Keratinocyte (primary cell): Measurements from ENCODE around the gene ABCD1. TPM values are rescaled to one million over a fixed set of nuclear protein-coding genes. Genes with fewer than 3 reads are reported as not detected.

Source experiments
- DNase-seq: peaks from one replicate; pipeline ENCODE4 v3.0.0-alpha.2; 2011; ENCODE audit warnings: low read depth, missing footprints, low spot score
- FAIRE-seq: peaks from 2 replicates; lab custom pipeline; 2011; peaks lifted over from hg19 to GRCh38; lab: Jason Lieb, UNC
- H2AFZ ChIP-seq: 2 replicates; pipeline ENCODE4 v1.6.0; 2012; ENCODE audit warnings: low read length, control low read depth, inconsistent platforms; ENCODE audit not compliant: control insufficient read depth
- H3K27ac ChIP-seq: 2 replicates; pipeline ENCODE4 v1.5.1; 2011; ENCODE audit warnings: low read length; ENCODE audit not compliant: control insufficient read depth, insufficient read depth
- H3K27me3 ChIP-seq: 3 replicates; pipeline ENCODE4 v1.6.0; 2011; ENCODE audit warnings: low read length; ENCODE audit not compliant: control insufficient read depth, insufficient read depth; ENCODE audit errors: extremely low read depth
- H3K36me3 ChIP-seq, 2 experiments: 2 replicates in 1 of 2; 3 replicates in 1 of 2; pipeline ENCODE4 v1.5.1; 2011; ENCODE audit warnings: low read length in 2 of 2, mild to moderate bottlenecking in 1 of 2; ENCODE audit not compliant: control insufficient read depth in 2 of 2, insufficient read depth in 2 of 2; ENCODE audit errors: extremely low read depth in 1 of 2
- H3K4me1 ChIP-seq: 3 replicates; pipeline ENCODE4 v1.5.1; 2011; ENCODE audit warnings: low read length; ENCODE audit not compliant: control insufficient read depth, insufficient read depth; ENCODE audit errors: extremely low read depth
- H3K4me2 ChIP-seq: 3 replicates; pipeline ENCODE4 v1.6.0; 2011; ENCODE audit warnings: low read depth, low read length; ENCODE audit not compliant: control insufficient read depth, insufficient read depth; ENCODE audit errors: extremely low read depth
- H3K4me3 ChIP-seq, 3 experiments: fragments of 200-600 bp in 1 of 3; sonication (generic) in 1 of 3; 2 replicates in 2 of 3; 3 replicates in 1 of 3; pipeline ENCODE4 v1.5.1; 2011 to 2016; ENCODE audit warnings: low read length in 3 of 3, mild to moderate bottlenecking in 3 of 3, control low read depth in 2 of 3, inconsistent platforms in 1 of 3, low read depth in 1 of 3, mixed read lengths in 1 of 3, mixed run types in 1 of 3, moderate library complexity in 1 of 3; ENCODE audit not compliant: control insufficient read depth in 2 of 3, insufficient read depth in 2 of 3; ENCODE audit errors: extremely low read depth in 1 of 3
- H3K79me2 ChIP-seq: 2 replicates; pipeline ENCODE4 v1.6.0; 2012; ENCODE audit warnings: low read length; ENCODE audit not compliant: control insufficient read depth, insufficient read depth
- H3K9ac ChIP-seq: 3 replicates; pipeline ENCODE4 v1.6.0; 2011; ENCODE audit warnings: low read length; ENCODE audit not compliant: control insufficient read depth, insufficient read depth; ENCODE audit errors: extremely low read depth
- H3K9me1 ChIP-seq: 3 replicates; pipeline ENCODE4 v1.6.0; 2011; ENCODE audit warnings: low read length; ENCODE audit not compliant: control insufficient read depth, insufficient read depth; ENCODE audit errors: extremely low read depth
- H3K9me3 ChIP-seq: 2 replicates; pipeline ENCODE4 v1.5.1; 2012; ENCODE audit warnings: low read depth, low read length; ENCODE audit not compliant: control insufficient read depth
- H4K20me1 ChIP-seq: 3 replicates; pipeline ENCODE4 v1.6.0; 2011; ENCODE audit warnings: low read length; ENCODE audit not compliant: control insufficient read depth, insufficient read depth; ENCODE audit errors: extremely low read depth
- EZH2 ChIP-seq: IDR thresholded peaks from one replicate; pipeline ENCODE4 v1.6.1; 2012; ENCODE audit warnings: inconsistent platforms, mild to moderate bottlenecking, low read length, moderate library complexity
- dilution Hi-C: fragments of 300-500 bp; cut with MboI; formaldehyde crosslinking; loops from one replicate; pipeline ENCODE4 v1.7.0; 2020; ENCODE audit warnings: low sequenced_read_pairs; ENCODE audit not compliant: extremely low pct_ligation_motif_present
- polyA plus RNA-seq, 5 experiments: library from polyadenylated mRNA; depleted of rRNA in 3 of 5; stranded (reverse) in 3 of 5; stranded (forward) in 1 of 5; unstranded in 1 of 5; fragments of >200 nt; gene quantifications; 1 replicate in 1 of 5; 2 replicates in 3 of 5; 3 replicates in 1 of 5; pipeline versions ENCODE4 v1.2.1 to v1.2.3, GENCODE V29; 2011 to 2012; ENCODE audit warnings: missing spikeins in 2 of 5, low read depth in 1 of 5, low replicate concordance in 1 of 5
- TF ChIP-seq, protein P1 (sequence below), 3 experiments: IDR thresholded peaks in 1 of 3; conservative IDR thresholded peaks in 1 of 3; optimal IDR thresholded peaks in 1 of 3; 2 replicates in 2 of 3; 3 replicates in 1 of 3; pipeline versions ENCODE3 to v1.5.1; 2011; ENCODE audit warnings: low read length in 3 of 3, mild to moderate bottlenecking in 3 of 3, moderate library complexity in 2 of 3, control low read depth in 1 of 3, inconsistent platforms in 1 of 3; ENCODE audit not compliant: insufficient read depth in 2 of 3; ENCODE audit errors: extremely low read depth in 1 of 3

The ABCD1 gene
- polyA plus RNA-seq, 1 donor (not counting 4 experiments of a cell fraction or from before 2014, with no cell fraction given) = 0.81 TPM

DNA sequence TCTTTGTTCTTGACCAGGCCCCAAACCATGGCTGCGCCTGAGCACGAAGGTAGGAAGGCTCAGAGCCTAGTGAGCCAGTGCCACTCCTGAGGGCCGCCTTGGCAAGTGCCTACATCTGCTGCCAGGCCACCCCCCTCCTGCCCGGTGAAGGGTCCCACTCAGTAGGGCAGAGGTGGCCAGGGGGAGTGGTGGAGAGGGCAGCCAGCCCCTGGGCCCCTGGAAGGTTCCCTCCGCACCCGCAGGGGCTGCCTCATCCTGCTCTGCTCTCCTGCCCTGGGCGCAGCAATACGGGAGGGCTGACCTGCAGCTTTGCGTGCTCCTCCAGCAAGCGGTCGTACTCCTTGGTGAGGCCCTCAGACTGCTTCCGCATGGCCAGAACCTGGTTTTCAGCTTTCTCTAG, 22.9 kb upstream of the ABCD1 start:
- Histone ChIP-seq H3K9me1 (no peaks in the 10 kb centered on the region), H3K36me3 (peaks cover 0 to 9% of the 10 kb centered on the region in 2 experiments), H3K4me1 (peaks cover 30% of the 10 kb centered on the region), H4K20me1 (no peaks in the 10 kb centered on the region), H3K27me3 (no peaks in the 10 kb centered on the region), H3K9ac (no peak overlapping the region), H2AFZ (no peak overlapping the region), H3K9me3 (no peaks in the 10 kb centered on the region), H3K4me3 (no peak overlapping the region), H3K27ac (no peak overlapping the region), H3K79me2 (no peaks in the 10 kb centered on the region), H3K4me2 (no peak overlapping the region)
- no peak for FAIRE-seq
- dilution Hi-C loops = no loop called here
- TF ChIP-seq EZH2 = no peak
- TF ChIP-seq, protein P1, sequence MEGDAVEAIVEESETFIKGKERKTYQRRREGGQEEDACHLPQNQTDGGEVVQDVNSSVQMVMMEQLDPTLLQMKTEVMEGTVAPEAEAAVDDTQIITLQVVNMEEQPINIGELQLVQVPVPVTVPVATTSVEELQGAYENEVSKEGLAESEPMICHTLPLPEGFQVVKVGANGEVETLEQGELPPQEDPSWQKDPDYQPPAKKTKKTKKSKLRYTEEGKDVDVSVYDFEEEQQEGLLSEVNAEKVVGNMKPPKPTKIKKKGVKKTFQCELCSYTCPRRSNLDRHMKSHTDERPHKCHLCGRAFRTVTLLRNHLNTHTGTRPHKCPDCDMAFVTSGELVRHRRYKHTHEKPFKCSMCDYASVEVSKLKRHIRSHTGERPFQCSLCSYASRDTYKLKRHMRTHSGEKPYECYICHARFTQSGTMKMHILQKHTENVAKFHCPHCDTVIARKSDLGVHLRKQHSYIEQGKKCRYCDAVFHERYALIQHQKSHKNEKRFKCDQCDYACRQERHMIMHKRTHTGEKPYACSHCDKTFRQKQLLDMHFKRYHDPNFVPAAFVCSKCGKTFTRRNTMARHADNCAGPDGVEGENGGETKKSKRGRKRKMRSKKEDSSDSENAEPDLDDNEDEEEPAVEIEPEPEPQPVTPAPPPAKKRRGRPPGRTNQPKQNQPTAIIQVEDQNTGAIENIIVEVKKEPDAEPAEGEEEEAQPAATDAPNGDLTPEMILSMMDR (optimal IDR thresholded peaks at IDR 0.05 in 1 of 3, IDR thresholded peaks at IDR 0.05 in 1 of 3, conservative IDR thresholded peaks at IDR 0.05 in 1 of 3; ENCODE audit: extremely low read depth in 1 of 3, insufficient read depth in 2 of 3, low read length in 3 of 3) = no peak
- DNase-seq = no peak

DNA sequence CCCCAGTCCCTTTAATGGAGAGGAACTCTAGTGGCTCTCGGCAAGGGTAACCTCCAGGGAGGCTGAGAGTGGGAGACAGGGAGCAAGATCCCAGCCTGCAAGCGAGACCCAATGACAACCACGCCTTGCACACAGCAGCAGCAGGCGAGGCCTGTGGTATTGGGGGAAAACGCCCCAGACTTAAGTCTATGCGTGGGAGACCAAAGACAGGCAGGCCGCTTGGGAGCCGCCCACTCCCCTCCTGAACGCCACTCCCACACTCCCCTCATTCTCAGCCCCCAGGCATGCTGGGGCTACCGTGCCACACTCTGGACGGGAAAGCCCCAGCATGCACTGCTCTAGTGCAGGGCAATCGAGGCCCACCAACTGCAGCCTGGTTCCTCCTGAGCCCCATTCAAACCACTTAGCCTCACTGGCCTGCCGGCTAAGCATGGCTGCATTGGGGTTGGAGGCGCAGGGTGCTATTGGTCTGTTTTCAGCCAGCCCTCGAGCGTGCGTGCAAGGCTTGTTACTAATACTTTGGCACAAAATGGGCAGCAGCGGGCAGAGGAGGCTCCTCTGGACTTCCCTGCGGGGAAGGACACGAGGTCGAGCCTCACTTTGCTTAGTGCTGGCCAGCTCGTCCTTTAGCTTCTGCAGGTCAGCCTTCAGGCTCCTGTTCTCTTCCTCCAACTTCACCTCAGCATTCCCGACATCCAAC, 22.2 kb upstream of the ABCD1 start:
- no peak overlapping the region for H3K4me2 ChIP-seq
- no peak for TF ChIP-seq EZH2
- TF ChIP-seq, protein P1 (optimal IDR thresholded peaks at IDR 0.05 in 1 of 3, IDR thresholded peaks at IDR 0.05 in 1 of 3, conservative IDR thresholded peaks at IDR 0.05 in 1 of 3; ENCODE audit: extremely low read depth in 1 of 3, insufficient read depth in 2 of 3, low read length in 3 of 3) = no peak
- FAIRE-seq (no peak), DNase-seq (no peak)
- no peak overlapping the region for H3K27ac ChIP-seq
- H3K79me2 ChIP-seq = no peaks in the 10 kb centered on the region
- peaks cover 30% of the 10 kb centered on the region for H3K4me1 ChIP-seq
- dilution Hi-C loops = no loop called here
- H3K27me3 ChIP-seq = no peaks in the 10 kb centered on the region
- H4K20me1 ChIP-seq = no peaks in the 10 kb centered on the region
- no peak overlapping the region for H3K9ac ChIP-seq
- peaks cover 0 to 9% of the 10 kb centered on the region in 2 experiments for H3K36me3 ChIP-seq
- H3K4me3 ChIP-seq = no peak overlapping the region
- no peaks in the 10 kb centered on the region for H3K9me3 ChIP-seq
- H2AFZ ChIP-seq = no peak overlapping the region
- no peaks in the 10 kb centered on the region for H3K9me1 ChIP-seq
